Measurements from ENCODE around the gene WNT3. TPM values are rescaled to one million over a fixed set of nuclear protein-coding genes. Genes with fewer than 3 reads are reported as not detected.

Gene WNT3
- total RNA-seq, 2 donors from 2014 or later: 0.64 to 1.0 TPM

- no peak overlapping the region for H3K27ac ChIP-seq
- TF ChIP-seq CTCF (IDR thresholded peaks at IDR 0.05): no peak
- no peak overlapping the region for H3K4me3 ChIP-seq
- H3K9me3 ChIP-seq: no peaks in the 10 kb centered on the region
- no peaks in the 10 kb centered on the region for H3K27me3 ChIP-seq
- DNase-seq: no peak
- intact Hi-C loops (cut with DNase I): no loop called here
- no peaks in the 10 kb centered on the region for H3K4me1 ChIP-seq
- H3K36me3 ChIP-seq: no peaks in the 10 kb centered on the region
- H3K9ac ChIP-seq (ENCODE audit: low read depth in 2 of 2, low read length in 2 of 2): no peak overlapping the region
These were observed 79.9 kb downstream of the WNT3 start for GRCh38 chr17:46738544-46738943.

DNA sequence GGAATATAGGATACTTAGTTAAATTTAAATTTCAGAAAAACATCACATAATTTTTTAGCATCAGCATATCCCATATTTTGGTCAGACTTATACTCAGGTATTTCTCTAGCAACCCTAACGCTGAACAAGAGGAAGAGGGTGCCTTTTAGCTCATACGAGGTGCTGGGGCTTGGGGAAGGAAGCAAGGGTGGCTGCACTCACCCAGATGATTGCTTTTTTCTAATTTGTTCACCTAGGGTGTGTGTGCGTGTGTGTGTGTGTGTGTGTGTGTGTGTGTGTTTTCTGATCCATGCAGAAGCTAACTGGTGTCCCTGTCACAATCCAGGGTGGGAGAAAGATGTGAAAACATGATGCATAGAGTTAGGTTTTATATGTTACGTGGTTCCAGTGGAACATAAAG lies 81.2 kb downstream of the WNT3 start:
- H3K9me3 ChIP-seq: no peaks in the 10 kb centered on the region

GRCh38 chr17:46736100-46736499 lies 82.4 kb downstream of the WNT3 start:
- Histone ChIP-seq H3K27me3 (no peaks in the 10 kb centered on the region), H3K9me3 (no peaks in the 10 kb centered on the region), H3K4me1 (no peaks in the 10 kb centered on the region), H3K4me3 (no peak overlapping the region), H3K27ac (no peak overlapping the region), H3K36me3 (no peaks in the 10 kb centered on the region), H3K9ac (ENCODE audit: low read depth in 2 of 2, low read length in 2 of 2) (no peak overlapping the region)
- no peak for DNase-seq
- TF ChIP-seq CTCF (IDR thresholded peaks at IDR 0.05): no peak
- intact Hi-C loops (cut with DNase I): no loop called here

More for the DNA sequence above, 81.2 kb downstream of the WNT3 start:
- H3K36me3 ChIP-seq: no peaks in the 10 kb centered on the region
- no peaks in the 10 kb centered on the region for H3K27me3 ChIP-seq
- TF ChIP-seq CTCF (IDR thresholded peaks at IDR 0.05): no peak
- H3K27ac ChIP-seq: no peak overlapping the region
- no peak overlapping the region for H3K4me3 ChIP-seq
- intact Hi-C loops (cut with DNase I): no loop called here
- H3K4me1 ChIP-seq: no peaks in the 10 kb centered on the region
- no peak overlapping the region for H3K9ac ChIP-seq (ENCODE audit: low read depth in 2 of 2, low read length in 2 of 2)
- no peak for DNase-seq

DNA sequence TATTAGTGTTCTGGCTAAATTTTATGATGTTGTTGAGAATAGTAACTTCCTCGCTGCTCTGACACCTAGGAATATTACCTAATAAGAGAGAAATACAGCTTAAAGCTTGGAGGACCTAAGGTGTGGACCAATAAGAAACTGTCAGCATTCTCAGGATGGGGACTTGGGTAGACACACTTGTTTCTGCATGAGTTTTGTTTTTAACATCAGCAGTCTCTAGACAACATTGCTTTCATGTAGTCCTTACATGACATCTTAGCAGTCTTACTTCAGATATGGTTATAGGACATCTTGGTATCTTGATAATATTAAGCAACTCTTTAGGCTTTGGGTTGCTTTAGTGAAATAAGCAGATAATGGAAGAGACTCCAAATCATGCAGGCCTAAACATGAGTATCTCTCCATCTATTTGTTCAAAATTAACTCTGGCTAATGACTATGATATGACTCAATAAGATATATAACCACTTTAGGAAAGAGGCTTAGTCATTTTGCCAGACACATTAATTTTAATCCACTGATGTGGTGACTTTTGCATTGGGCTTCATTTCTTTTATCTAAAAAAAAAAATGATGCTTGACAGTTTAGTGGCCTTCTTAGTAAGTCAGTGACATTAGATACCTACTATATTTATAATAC lies 84.5 kb downstream of the WNT3 start:
- intact Hi-C loops (cut with DNase I): no loop called here
- Histone ChIP-seq H3K4me3 (no peak overlapping the region), H3K9me3 (no peaks in the 10 kb centered on the region), H3K36me3 (no peaks in the 10 kb centered on the region), H3K27me3 (no peaks in the 10 kb centered on the region), H3K4me1 (no peaks in the 10 kb centered on the region), H3K27ac (no peak overlapping the region), H3K9ac (ENCODE audit: low read depth in 2 of 2, low read length in 2 of 2) (no peak overlapping the region)
- no peak for DNase-seq
- no peak for TF ChIP-seq CTCF (IDR thresholded peaks at IDR 0.05)

DNA sequence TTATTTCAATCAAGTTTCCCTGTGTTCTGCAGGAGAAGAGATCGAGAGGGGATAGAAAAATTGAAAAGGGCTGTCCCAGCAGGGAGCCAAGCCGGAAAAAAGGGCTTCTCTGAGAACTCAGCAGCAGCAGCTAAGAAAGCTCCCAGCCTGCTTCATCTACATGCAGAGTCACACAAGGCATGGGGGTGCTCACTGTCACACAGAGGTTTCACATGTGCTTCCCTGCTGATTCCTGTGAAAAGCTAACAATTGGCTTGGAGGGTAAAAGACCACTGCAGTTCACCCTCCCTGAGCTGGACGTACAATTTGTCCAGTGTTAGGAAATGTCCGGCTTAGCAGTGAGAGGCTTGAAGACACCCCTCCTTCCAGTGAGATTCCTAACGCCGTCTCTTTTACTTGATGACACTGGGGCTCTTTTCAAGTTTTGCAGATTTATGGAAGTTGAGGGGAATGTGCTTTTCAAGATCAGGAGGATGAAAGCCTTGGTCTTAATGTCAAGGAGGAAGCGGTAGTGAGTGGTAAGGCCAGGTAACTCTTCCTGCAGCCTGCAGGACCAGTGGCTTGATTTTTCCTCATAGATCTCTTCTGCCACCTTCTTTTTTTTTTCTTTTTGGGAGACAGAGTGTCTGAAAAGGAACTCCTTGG lies 85.6 kb downstream of the WNT3 start:
- H3K9ac ChIP-seq (ENCODE audit: low read depth in 2 of 2, low read length in 2 of 2): no peak overlapping the region
- H3K27me3 ChIP-seq: no peaks in the 10 kb centered on the region
- H3K27ac ChIP-seq: no peak overlapping the region
- H3K36me3 ChIP-seq: no peaks in the 10 kb centered on the region
- no peak for TF ChIP-seq CTCF (IDR thresholded peaks at IDR 0.05)
- no peaks in the 10 kb centered on the region for H3K4me1 ChIP-seq
- H3K9me3 ChIP-seq: no peaks in the 10 kb centered on the region
- intact Hi-C loops (cut with DNase I): no loop called here
- no peak overlapping the region for H3K4me3 ChIP-seq
- DNase-seq: no peak

Measured in colonic mucosa (tissue), 4 donors.